HEK293 (cell line): Measurements from ENCODE around the gene RINL.

Experiments
- GLIS2 ChIP-seq: fragments of 450-650 bp; formaldehyde crosslinking; IDR thresholded peaks from 2 replicates; pipeline ENCODE4 v1.5.1; 2016; ENCODE audit warnings: missing biosample characterization, missing genetic modification characterization
- HOXC10 ChIP-seq: sonication (generic); formaldehyde crosslinking; IDR thresholded peaks from 2 replicates; pipeline ENCODE4 v1.8.1; 2023; ENCODE audit warnings: mild to moderate bottlenecking, missing genetic modification reagents
- MZF1 ChIP-seq: fragments of 450-650 bp; formaldehyde crosslinking; IDR thresholded peaks from 2 replicates; pipeline ENCODE4 v1.5.1; 2017; ENCODE audit warnings: missing biosample characterization, missing genetic modification characterization, borderline replicate concordance
- PATZ1 ChIP-seq: fragments of 450-650 bp; formaldehyde crosslinking; IDR thresholded peaks from 2 replicates; pipeline ENCODE4 v1.5.1; 2016; ENCODE audit warnings: missing biosample characterization, missing genetic modification characterization
- PRDM1 ChIP-seq: fragments of 450-650 bp; formaldehyde crosslinking; IDR thresholded peaks from 2 replicates; pipeline ENCODE4; 2016; ENCODE audit warnings: missing biosample characterization, missing genetic modification characterization
- SP3 ChIP-seq: fragments of 450-650 bp; formaldehyde crosslinking; IDR thresholded peaks from 2 replicates; pipeline ENCODE4 v1.5.1; 2016; ENCODE audit warnings: missing biosample characterization, missing genetic modification characterization
- ZBTB20 ChIP-seq: fragments of 450-650 bp; formaldehyde crosslinking; IDR thresholded peaks from 2 replicates; pipeline ENCODE4 v1.5.1; 2016; ENCODE audit warnings: missing biosample characterization, missing genetic modification characterization
- ZFP37 ChIP-seq: fragments of 450-650 bp; formaldehyde crosslinking; IDR thresholded peaks from 2 replicates; pipeline ENCODE4 v1.5.1; 2016; ENCODE audit warnings: missing biosample characterization, missing genetic modification characterization
- ZFP69B ChIP-seq: fragments of 450-650 bp; formaldehyde crosslinking; IDR thresholded peaks from 2 replicates; pipeline ENCODE4 v1.5.1; 2016; ENCODE audit warnings: missing biosample characterization, missing genetic modification characterization
- ZNF16 ChIP-seq: fragments of 450-650 bp; formaldehyde crosslinking; IDR thresholded peaks from 2 replicates; pipeline ENCODE4 v1.5.1; 2016; ENCODE audit warnings: low read depth, missing biosample characterization, missing genetic modification characterization
- ZNF19 ChIP-seq: fragments of 450-650 bp; formaldehyde crosslinking; IDR thresholded peaks from 2 replicates; pipeline ENCODE4; 2016; ENCODE audit warnings: missing biosample characterization, missing genetic modification characterization, low read depth
- ZNF24 ChIP-seq: fragments of 450-650 bp; formaldehyde crosslinking; IDR thresholded peaks from 2 replicates; pipeline ENCODE4 v1.5.1; 2016; ENCODE audit warnings: missing biosample characterization, missing genetic modification characterization
- ZNF311 ChIP-seq: fragments of 450-650 bp; formaldehyde crosslinking; IDR thresholded peaks from 2 replicates; pipeline ENCODE4 v1.5.1; 2017; ENCODE audit warnings: missing biosample characterization, missing genetic modification characterization, borderline replicate concordance
- ZNF362 ChIP-seq: fragments of 450-650 bp; formaldehyde crosslinking; IDR thresholded peaks from 2 replicates; pipeline ENCODE4 v1.5.1; 2016; ENCODE audit warnings: missing biosample characterization, missing genetic modification characterization
- ZNF398 ChIP-seq: fragments of 450-650 bp; formaldehyde crosslinking; IDR thresholded peaks from 2 replicates; pipeline ENCODE4 v1.5.1; 2017; ENCODE audit warnings: missing biosample characterization, missing genetic modification characterization
- ZNF529 ChIP-seq: fragments of 450-650 bp; formaldehyde crosslinking; IDR thresholded peaks from 2 replicates; pipeline ENCODE4 v1.5.1; 2017; ENCODE audit warnings: missing genetic modification characterization, missing biosample characterization; ENCODE audit not compliant: insufficient replicate concordance
- ZNF544 ChIP-seq: fragments of 450-650 bp; formaldehyde crosslinking; IDR thresholded peaks from 2 replicates; pipeline ENCODE4 v1.5.0; 2017; ENCODE audit warnings: missing biosample characterization, missing genetic modification characterization
- ZNF596 ChIP-seq: fragments of 450-650 bp; IDR thresholded peaks from 2 replicates; pipeline ENCODE4 v1.5.0; 2018; ENCODE audit warnings: missing biosample characterization, mild to moderate bottlenecking, missing genetic modification characterization, moderate library complexity
- ZNF624 ChIP-seq: fragments of 450-650 bp; formaldehyde crosslinking; IDR thresholded peaks from 2 replicates; pipeline ENCODE4 v1.5.1; 2017; ENCODE audit warnings: missing biosample characterization, missing genetic modification characterization
- ZNF645 ChIP-seq: fragments of 450-650 bp; formaldehyde crosslinking; IDR thresholded peaks from 2 replicates; pipeline ENCODE4; 2016; ENCODE audit warnings: missing biosample characterization, missing genetic modification characterization
- ZNF670 ChIP-seq: fragments of 450-650 bp; formaldehyde crosslinking; IDR thresholded peaks from 2 replicates; pipeline ENCODE4 v1.5.1; 2016; ENCODE audit warnings: missing biosample characterization, missing genetic modification characterization, low read depth
- ZNF76 ChIP-seq: fragments of 450-650 bp; formaldehyde crosslinking; IDR thresholded peaks from 2 replicates; pipeline ENCODE4; 2016; ENCODE audit warnings: low read depth, missing biosample characterization, missing genetic modification characterization, borderline replicate concordance
- ZNF776 ChIP-seq: fragments of 450-650 bp; formaldehyde crosslinking; IDR thresholded peaks from 2 replicates; pipeline ENCODE4 v1.5.0; 2017; ENCODE audit warnings: missing biosample characterization, missing genetic modification characterization, borderline replicate concordance
- ZNF830 ChIP-seq: fragments of 450-650 bp; IDR thresholded peaks from 2 replicates; pipeline ENCODE4 v1.5.0; 2018; ENCODE audit warnings: missing biosample characterization, missing genetic modification characterization, low read depth, mild to moderate bottlenecking, moderate library complexity
- ZSCAN16 ChIP-seq: fragments of 450-650 bp; formaldehyde crosslinking; IDR thresholded peaks from 2 replicates; pipeline ENCODE4 v1.5.1; 2016; ENCODE audit warnings: missing biosample characterization, missing genetic modification characterization
- TF ChIP-seq, protein P1 (sequence below): fragments of 450-650 bp; formaldehyde crosslinking; IDR thresholded peaks from 2 replicates; pipeline ENCODE4 v1.5.1; 2016; ENCODE audit warnings: missing biosample characterization, missing genetic modification characterization
- TF ChIP-seq, protein P2 (sequence below): fragments of 450-650 bp; formaldehyde crosslinking; IDR thresholded peaks from 2 replicates; pipeline ENCODE4 v1.5.0; 2017; ENCODE audit warnings: missing biosample characterization, missing genetic modification characterization, borderline replicate concordance
- TF ChIP-seq, protein P3 (sequence below): fragments of 450-650 bp; formaldehyde crosslinking; IDR thresholded peaks from 2 replicates; pipeline ENCODE4 v1.5.1; 2016; ENCODE audit warnings: missing biosample characterization, missing genetic modification characterization

The RINL gene

DNA sequence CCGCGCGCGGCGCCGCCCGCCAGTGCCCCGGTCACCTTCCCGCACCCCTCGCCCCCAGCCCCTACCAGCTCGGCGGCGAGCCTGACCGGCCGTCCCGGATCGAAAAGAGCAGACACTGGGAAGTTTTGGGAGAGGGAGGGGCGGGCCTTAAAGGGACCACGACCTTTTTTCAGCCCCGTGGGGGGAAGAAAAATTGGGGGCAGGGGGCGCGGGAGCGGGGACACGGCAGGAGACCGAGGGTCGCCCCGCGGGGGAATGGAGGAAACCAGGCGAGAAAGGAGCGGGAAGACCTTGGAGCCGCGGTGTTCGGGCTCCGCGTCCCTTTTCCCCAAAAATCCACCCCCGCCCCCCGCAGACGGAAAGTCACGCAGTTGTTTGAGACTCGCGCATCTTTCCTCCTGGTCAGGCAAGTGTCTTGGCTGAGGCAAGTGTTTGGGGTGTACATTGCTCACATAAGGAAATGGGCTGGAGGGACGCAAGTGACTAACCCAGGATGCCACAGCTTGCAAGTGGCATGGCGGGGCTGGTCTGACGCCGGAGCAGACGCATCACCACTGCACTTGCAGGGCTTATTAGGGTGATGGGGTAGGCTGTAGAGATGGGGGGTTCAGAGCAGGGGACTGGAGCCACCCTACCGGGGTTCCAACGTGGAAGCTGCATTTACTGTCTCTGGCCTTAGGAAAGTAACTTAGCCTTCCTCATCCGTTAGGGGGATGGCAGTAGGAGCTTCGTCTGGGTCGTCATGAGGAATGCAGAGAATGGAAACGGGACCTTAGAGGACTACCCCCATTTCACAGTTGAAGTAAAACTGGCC lies 25.6 kb downstream of the RINL start (continued):
- no peak; the same call in 1 of the 2 replicates for TF ChIP-seq ZNF645 (tag by site-specific recombination)
- TF ChIP-seq ZNF311 = no peak
- TF ChIP-seq GLIS2 (tag by site-specific recombination) = peak; percentile 72
- TF ChIP-seq ZNF529 = no peak
- no peak for TF ChIP-seq MZF1 (tag by site-specific recombination)
- no peak for TF ChIP-seq ZSCAN16
- TF ChIP-seq, protein P1, sequence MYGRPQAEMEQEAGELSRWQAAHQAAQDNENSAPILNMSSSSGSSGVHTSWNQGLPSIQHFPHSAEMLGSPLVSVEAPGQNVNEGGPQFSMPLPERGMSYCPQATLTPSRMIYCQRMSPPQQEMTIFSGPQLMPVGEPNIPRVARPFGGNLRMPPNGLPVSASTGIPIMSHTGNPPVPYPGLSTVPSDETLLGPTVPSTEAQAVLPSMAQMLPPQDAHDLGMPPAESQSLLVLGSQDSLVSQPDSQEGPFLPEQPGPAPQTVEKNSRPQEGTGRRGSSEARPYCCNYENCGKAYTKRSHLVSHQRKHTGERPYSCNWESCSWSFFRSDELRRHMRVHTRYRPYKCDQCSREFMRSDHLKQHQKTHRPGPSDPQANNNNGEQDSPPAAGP (tag by site-specific recombination) = 0 out of 2 replicates have a peak, but pooled peaks have one; percentile 25
- TF ChIP-seq ZFP37 (tag by site-specific recombination) = no peak; the same call in none of the 2 replicates
- no peak for TF ChIP-seq ZBTB20 (tag by site-specific recombination)
- TF ChIP-seq PRDM1 = no peak
- TF ChIP-seq, protein P2, sequence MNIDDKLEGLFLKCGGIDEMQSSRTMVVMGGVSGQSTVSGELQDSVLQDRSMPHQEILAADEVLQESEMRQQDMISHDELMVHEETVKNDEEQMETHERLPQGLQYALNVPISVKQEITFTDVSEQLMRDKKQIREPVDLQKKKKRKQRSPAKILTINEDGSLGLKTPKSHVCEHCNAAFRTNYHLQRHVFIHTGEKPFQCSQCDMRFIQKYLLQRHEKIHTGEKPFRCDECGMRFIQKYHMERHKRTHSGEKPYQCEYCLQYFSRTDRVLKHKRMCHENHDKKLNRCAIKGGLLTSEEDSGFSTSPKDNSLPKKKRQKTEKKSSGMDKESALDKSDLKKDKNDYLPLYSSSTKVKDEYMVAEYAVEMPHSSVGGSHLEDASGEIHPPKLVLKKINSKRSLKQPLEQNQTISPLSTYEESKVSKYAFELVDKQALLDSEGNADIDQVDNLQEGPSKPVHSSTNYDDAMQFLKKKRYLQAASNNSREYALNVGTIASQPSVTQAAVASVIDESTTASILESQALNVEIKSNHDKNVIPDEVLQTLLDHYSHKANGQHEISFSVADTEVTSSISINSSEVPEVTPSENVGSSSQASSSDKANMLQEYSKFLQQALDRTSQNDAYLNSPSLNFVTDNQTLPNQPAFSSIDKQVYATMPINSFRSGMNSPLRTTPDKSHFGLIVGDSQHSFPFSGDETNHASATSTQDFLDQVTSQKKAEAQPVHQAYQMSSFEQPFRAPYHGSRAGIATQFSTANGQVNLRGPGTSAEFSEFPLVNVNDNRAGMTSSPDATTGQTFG = no peak
- TF ChIP-seq PATZ1 (tag by site-specific recombination) = peak; percentile 83
- no peak for TF ChIP-seq ZNF24
- peak; percentile 8; the same call in 1 of the 2 replicates for TF ChIP-seq ZNF398 (tag by site-specific recombination)
- TF ChIP-seq ZNF19 = no peak
- TF ChIP-seq ZNF670 (tag by site-specific recombination) = no peak
- no peak for TF ChIP-seq ZNF16
- TF ChIP-seq ZNF76 = 0 out of 2 replicates have a peak, but pooled peaks have one; percentile 15
- no peak for TF ChIP-seq ZNF362 (tag by site-specific recombination)
- TF ChIP-seq, protein P3, sequence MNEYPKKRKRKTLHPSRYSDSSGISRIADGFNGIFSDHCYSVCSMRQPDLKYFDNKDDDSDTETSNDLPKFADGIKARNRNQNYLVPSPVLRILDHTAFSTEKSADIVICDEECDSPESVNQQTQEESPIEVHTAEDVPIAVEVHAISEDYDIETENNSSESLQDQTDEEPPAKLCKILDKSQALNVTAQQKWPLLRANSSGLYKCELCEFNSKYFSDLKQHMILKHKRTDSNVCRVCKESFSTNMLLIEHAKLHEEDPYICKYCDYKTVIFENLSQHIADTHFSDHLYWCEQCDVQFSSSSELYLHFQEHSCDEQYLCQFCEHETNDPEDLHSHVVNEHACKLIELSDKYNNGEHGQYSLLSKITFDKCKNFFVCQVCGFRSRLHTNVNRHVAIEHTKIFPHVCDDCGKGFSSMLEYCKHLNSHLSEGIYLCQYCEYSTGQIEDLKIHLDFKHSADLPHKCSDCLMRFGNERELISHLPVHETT (tag by site-specific recombination) = no peak
- no peak for TF ChIP-seq ZNF776
- TF ChIP-seq SP3 (tag by site-specific recombination) = 0 out of 2 replicates have a peak, but pooled peaks have one; percentile 3
- TF ChIP-seq ZNF596 (tag by site-specific recombination) = no peak
- no peak for TF ChIP-seq ZNF624 (tag by site-specific recombination)
- TF ChIP-seq HOXC10 (CRISPR knock-in tag) = no peak
- TF ChIP-seq ZFP69B (tag by site-specific recombination) = no peak
- TF ChIP-seq ZNF544 (tag by site-specific recombination) = no peak
- no peak for TF ChIP-seq ZNF830
